ENCODE measurements around the gene SYNDIG1.

DNA sequence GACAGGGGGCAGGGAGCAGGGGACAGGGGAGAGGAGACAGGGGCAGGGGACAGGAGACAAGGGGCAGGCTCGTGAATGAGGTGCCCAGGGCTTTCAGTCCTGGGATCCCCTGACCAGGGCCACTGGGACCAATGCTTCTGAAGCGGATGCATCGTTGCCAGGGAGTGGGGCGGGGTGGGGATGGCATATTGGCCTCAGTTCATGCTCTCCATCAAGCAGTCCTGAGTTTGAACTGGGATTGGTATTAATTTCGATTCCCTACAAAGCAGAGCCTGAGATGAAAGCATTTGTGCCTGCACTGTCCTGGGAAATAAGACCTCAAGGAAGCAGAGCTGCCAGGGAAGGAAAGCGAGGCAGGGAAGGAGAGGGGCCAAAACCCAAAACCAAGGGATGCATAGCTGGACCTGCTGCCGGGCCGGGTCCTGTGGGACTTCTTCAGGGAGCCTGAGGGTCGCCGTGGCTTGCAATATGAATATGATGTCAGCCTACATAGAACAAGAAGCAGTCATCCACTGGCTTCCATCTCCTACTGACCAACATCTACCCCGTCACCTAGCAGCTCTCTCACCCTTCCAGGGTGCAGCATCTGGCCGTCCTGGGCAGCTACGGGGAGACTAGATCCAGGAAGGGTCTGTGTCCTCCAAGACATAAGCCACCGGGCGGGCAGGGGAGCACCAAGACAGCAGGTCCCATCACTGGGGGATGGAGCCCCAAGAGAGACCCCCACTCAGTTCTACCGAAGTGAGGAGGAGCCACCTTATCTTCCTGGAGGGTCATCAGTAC, 233.3 kb downstream of the SYNDIG1 start:
- TF ChIP-seq, protein P1, sequence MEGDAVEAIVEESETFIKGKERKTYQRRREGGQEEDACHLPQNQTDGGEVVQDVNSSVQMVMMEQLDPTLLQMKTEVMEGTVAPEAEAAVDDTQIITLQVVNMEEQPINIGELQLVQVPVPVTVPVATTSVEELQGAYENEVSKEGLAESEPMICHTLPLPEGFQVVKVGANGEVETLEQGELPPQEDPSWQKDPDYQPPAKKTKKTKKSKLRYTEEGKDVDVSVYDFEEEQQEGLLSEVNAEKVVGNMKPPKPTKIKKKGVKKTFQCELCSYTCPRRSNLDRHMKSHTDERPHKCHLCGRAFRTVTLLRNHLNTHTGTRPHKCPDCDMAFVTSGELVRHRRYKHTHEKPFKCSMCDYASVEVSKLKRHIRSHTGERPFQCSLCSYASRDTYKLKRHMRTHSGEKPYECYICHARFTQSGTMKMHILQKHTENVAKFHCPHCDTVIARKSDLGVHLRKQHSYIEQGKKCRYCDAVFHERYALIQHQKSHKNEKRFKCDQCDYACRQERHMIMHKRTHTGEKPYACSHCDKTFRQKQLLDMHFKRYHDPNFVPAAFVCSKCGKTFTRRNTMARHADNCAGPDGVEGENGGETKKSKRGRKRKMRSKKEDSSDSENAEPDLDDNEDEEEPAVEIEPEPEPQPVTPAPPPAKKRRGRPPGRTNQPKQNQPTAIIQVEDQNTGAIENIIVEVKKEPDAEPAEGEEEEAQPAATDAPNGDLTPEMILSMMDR (IDR thresholded peaks at IDR 0.05): no peak
- no peak for TF ChIP-seq POLR2A (IDR thresholded peaks at IDR 0.05)

Measured in lower leg skin (tissue), 3 donors.